HepG2 (cell line): Measurements from ENCODE around the gene USP7. TPM values are rescaled to one million over a fixed set of nuclear protein-coding genes. Genes with fewer than 3 reads are reported as not detected.

Experiments
- CBX1 ChIP-seq: IDR thresholded peaks from one replicate; pipeline ENCODE4 v1.6.1; 2016; ENCODE audit warnings: antibody characterized with exemption, low read depth
- DR1 ChIP-seq: sonication (generic); formaldehyde crosslinking; IDR thresholded peaks from 2 replicates; pipeline ENCODE4 v1.8.0; 2021; ENCODE audit warnings: mild to moderate bottlenecking, missing genetic modification reagents, inconsistent platforms
- HNRNPH1 ChIP-seq: fragments of 200-400 bp; formaldehyde crosslinking; optimal IDR thresholded peaks from 2 replicates; pipeline ENCODE3; 2017; ENCODE audit warnings: mild to moderate bottlenecking, low read depth, low read length
- KLF16 ChIP-seq, 2 experiments: sonication (generic) in 1 of 2; formaldehyde crosslinking in 1 of 2; IDR thresholded peaks; 2 replicates each; pipeline versions ENCODE4 v1.6.1 to v1.8.0; 2016 to 2023; ENCODE audit warnings: missing genetic modification reagents in 2 of 2, missing compliant biosample characterization in 1 of 2
- MTF2 ChIP-seq: sonication (generic); formaldehyde crosslinking; IDR thresholded peaks from 2 replicates; pipeline ENCODE4 v1.5.0; 2020; ENCODE audit warnings: missing genetic modification reagents, borderline replicate concordance
- REST ChIP-seq, 2 experiments: IDR thresholded peaks; 2 replicates each; pipeline ENCODE4 v1.6.1; 2011 to 2012; ENCODE audit warnings: low read length in 2 of 2, borderline replicate concordance in 1 of 2, low read depth in 1 of 2, mild to moderate bottlenecking in 1 of 2, moderate library complexity in 1 of 2
- SMYD3 ChIP-seq: sonication (generic); formaldehyde crosslinking; IDR thresholded peaks from 2 replicates; pipeline ENCODE4 v1.8.1; 2023; ENCODE audit warnings: mild to moderate bottlenecking, missing genetic modification reagents
- TFDP2 ChIP-seq: sonication (generic); formaldehyde crosslinking; IDR thresholded peaks from 2 replicates; pipeline ENCODE4 v1.4.0; 2020; ENCODE audit warnings: missing genetic modification reagents
- THYN1 ChIP-seq: sonication (generic); formaldehyde crosslinking; IDR thresholded peaks from 2 replicates; pipeline ENCODE4 v1.8.1; 2023; ENCODE audit warnings: low read depth, mild to moderate bottlenecking, moderate library complexity, missing genetic modification reagents, borderline replicate concordance
- ZNF160 ChIP-seq: sonication (generic); formaldehyde crosslinking; IDR thresholded peaks from 2 replicates; pipeline ENCODE4 v1.8.0; 2022; ENCODE audit warnings: mild to moderate bottlenecking, inconsistent platforms, missing genetic modification reagents
- ZNF264 ChIP-seq: sonication (generic); formaldehyde crosslinking; IDR thresholded peaks from 2 replicates; pipeline ENCODE4 v1.4.0; 2020; ENCODE audit warnings: missing genetic modification reagents
- ZNF598 ChIP-seq: sonication (generic); formaldehyde crosslinking; IDR thresholded peaks from 2 replicates; pipeline ENCODE4 v1.5.1; 2020; ENCODE audit warnings: mild to moderate bottlenecking, missing genetic modification reagents, borderline replicate concordance
- ZNF615 ChIP-seq: sonication (generic); formaldehyde crosslinking; IDR thresholded peaks from 2 replicates; pipeline ENCODE4 v1.5.0; 2020; ENCODE audit warnings: mild to moderate bottlenecking, missing genetic modification reagents, borderline replicate concordance
- polyA plus RNA-seq, 8 experiments: library from polyadenylated mRNA; depleted of rRNA in 3 of 8; stranded (reverse) in 7 of 8; unstranded in 1 of 8; fragments of >200 nt; fragmentation: Illumina TruSeq in 4 of 8; extraction: Trizol in 4 of 8; gene quantifications; 2 replicates each; pipeline versions ENCODE4 v1.2.1 to v1.2.3, GENCODE V29; 2011 to 2016; ENCODE audit warnings: low read depth in 4 of 8, missing spikeins in 1 of 8, mixed read lengths in 1 of 8; ENCODE audit not compliant: insufficient read depth in 1 of 8
- total RNA-seq, 5 experiments: library from RNA; depleted of rRNA; stranded (reverse); fragments of >200 nt; fragmentation: Illumina TruSeq; extraction: Trizol; gene quantifications; 2 replicates each; pipeline ENCODE4 v1.2.3, GENCODE V29; 2016; ENCODE audit warnings: low read depth in 1 of 5
- TF ChIP-seq, protein P1 (sequence below): sonication (generic); formaldehyde crosslinking; IDR thresholded peaks from 2 replicates; pipeline ENCODE4 v1.9.0; 2021; ENCODE audit warnings: mild to moderate bottlenecking, missing genetic modification reagents
- TF ChIP-seq, protein P2 (sequence below): IDR thresholded peaks from 2 replicates; pipeline ENCODE4 v1.6.1; 2018; ENCODE audit warnings: missing genetic modification reagents
- TF ChIP-seq, protein P3 (sequence below): sonication (generic); formaldehyde crosslinking; IDR thresholded peaks from 2 replicates; pipeline ENCODE4 v1.4.0; 2020; ENCODE audit warnings: missing genetic modification reagents; ENCODE audit errors: not compliant biosample characterization

USP7 gene
- total and polyA plus RNA-seq, 2 of the 13 experiments (the other 11 are each of a cell fraction or from before 2014, with no cell fraction given): 52.5 to 173 TPM

DNA sequence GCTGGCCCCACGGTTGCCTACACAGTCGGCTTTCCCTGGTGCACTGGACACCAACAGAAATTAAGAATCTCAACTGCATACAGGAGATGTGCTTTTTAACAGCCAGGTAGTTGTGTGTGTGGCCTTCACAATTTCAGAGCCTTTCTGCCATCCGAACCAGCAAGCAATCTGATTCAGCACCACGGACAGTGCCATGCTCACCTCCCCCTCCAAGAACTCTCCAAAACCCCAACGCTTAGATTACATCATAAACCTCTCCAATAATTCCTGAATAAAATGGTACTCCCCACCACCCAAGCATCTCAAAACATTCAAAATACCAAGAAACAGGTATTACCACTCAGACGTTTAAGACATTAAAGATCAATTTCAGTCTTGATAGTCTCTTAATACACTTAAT, 31.8 kb downstream of the USP7 start (continued):
- TF ChIP-seq REST (IDR thresholded peaks at IDR 0.05; ENCODE audit: borderline replicate concordance in 1 of 2, low read depth in 1 of 2, low read length in 2 of 2) (peak; percentile 91 to 99), ZNF160 (CRISPR knock-in tag) (no peak), ZNF264 (CRISPR knock-in tag) (peak; percentile 63; the same call in 1 of the 2 replicates), HNRNPH1 (no peak), ZNF598 (CRISPR knock-in tag) (no peak), MTF2 (CRISPR knock-in tag) (no peak), SMYD3 (CRISPR knock-in tag) (0 out of 2 replicates have a peak, but pooled peaks have one; percentile 61), TFDP2 (CRISPR knock-in tag) (no peak), DR1 (no peak), THYN1 (CRISPR knock-in tag) (no peak), ZNF615 (CRISPR knock-in tag) (no peak), KLF16 (CRISPR knock-in tag; IDR thresholded peaks at IDR 0.05) (peak in 1 of 2 experiments; percentile 72; a peak in 1 of 4 replicates), CBX1 (no peak)
- TF ChIP-seq, protein P1, sequence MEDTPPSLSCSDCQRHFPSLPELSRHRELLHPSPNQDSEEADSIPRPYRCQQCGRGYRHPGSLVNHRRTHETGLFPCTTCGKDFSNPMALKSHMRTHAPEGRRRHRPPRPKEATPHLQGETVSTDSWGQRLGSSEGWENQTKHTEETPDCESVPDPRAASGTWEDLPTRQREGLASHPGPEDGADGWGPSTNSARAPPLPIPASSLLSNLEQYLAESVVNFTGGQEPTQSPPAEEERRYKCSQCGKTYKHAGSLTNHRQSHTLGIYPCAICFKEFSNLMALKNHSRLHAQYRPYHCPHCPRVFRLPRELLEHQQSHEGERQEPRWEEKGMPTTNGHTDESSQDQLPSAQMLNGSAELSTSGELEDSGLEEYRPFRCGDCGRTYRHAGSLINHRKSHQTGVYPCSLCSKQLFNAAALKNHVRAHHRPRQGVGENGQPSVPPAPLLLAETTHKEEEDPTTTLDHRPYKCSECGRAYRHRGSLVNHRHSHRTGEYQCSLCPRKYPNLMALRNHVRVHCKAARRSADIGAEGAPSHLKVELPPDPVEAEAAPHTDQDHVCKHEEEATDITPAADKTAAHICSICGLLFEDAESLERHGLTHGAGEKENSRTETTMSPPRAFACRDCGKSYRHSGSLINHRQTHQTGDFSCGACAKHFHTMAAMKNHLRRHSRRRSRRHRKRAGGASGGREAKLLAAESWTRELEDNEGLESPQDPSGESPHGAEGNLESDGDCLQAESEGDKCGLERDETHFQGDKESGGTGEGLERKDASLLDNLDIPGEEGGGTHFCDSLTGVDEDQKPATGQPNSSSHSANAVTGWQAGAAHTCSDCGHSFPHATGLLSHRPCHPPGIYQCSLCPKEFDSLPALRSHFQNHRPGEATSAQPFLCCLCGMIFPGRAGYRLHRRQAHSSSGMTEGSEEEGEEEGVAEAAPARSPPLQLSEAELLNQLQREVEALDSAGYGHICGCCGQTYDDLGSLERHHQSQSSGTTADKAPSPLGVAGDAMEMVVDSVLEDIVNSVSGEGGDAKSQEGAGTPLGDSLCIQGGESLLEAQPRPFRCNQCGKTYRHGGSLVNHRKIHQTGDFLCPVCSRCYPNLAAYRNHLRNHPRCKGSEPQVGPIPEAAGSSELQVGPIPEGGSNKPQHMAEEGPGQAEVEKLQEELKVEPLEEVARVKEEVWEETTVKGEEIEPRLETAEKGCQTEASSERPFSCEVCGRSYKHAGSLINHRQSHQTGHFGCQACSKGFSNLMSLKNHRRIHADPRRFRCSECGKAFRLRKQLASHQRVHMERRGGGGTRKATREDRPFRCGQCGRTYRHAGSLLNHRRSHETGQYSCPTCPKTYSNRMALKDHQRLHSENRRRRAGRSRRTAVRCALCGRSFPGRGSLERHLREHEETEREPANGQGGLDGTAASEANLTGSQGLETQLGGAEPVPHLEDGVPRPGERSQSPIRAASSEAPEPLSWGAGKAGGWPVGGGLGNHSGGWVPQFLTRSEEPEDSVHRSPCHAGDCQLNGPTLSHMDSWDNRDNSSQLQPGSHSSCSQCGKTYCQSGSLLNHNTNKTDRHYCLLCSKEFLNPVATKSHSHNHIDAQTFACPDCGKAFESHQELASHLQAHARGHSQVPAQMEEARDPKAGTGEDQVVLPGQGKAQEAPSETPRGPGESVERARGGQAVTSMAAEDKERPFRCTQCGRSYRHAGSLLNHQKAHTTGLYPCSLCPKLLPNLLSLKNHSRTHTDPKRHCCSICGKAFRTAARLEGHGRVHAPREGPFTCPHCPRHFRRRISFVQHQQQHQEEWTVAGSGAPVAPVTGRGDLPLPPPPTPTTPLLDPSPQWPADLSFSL (CRISPR knock-in tag): no peak
- TF ChIP-seq, protein P2, sequence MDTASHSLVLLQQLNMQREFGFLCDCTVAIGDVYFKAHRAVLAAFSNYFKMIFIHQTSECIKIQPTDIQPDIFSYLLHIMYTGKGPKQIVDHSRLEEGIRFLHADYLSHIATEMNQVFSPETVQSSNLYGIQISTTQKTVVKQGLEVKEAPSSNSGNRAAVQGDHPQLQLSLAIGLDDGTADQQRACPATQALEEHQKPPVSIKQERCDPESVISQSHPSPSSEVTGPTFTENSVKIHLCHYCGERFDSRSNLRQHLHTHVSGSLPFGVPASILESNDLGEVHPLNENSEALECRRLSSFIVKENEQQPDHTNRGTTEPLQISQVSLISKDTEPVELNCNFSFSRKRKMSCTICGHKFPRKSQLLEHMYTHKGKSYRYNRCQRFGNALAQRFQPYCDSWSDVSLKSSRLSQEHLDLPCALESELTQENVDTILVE (CRISPR knock-in tag): peak; percentile 73; the same call in 1 of the 2 replicates
- TF ChIP-seq, protein P3, sequence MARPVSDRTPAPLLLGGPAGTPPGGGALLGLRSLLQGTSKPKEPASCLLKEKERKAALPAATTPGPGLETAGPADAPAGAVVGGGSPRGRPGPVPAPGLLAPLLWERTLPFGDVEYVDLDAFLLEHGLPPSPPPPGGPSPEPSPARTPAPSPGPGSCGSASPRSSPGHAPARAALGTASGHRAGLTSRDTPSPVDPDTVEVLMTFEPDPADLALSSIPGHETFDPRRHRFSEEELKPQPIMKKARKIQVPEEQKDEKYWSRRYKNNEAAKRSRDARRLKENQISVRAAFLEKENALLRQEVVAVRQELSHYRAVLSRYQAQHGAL: no peak
